Stomach (tissue), 4 donors: ENCODE data around the gene DIS3L2.

Source experiments
- EP300 ChIP-seq: sonication (generic); formaldehyde crosslinking; IDR thresholded peaks from one replicate; pipeline ENCODE4 v1.6.1; 2017; ENCODE audit warnings: antibody characterized with exemption
- TF ChIP-seq, protein P1 (sequence below), 7 experiments: fragments of 450-650 bp in 4 of 7; fragments of 200-600 bp in 3 of 7; sonication (generic) in 3 of 7; IDR thresholded peaks; one replicate each; pipeline ENCODE4 v1.5.1; 2016 to 2019; ENCODE audit warnings: antibody characterized with exemption in 7 of 7, control low read depth in 2 of 7, mild to moderate bottlenecking in 1 of 7

DNA sequence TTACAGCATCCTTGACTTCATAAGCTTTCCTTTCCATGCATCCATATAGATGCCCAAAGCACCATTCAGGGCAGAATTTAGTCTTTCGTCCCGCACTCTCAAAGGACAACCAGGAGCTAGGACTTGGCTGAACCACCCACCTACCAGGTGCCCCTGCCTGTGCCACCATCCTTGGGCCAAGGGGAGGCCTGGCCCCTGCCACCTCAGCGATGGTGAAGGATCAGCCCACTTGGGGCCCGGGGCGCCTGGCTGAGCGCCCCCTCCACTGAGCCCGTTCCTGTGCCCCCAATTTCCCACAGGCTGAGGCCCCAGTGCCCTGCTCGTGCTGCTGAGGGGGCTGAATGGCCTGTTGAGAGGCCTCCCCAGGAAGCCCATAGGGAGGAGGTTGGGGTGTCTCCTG lies 383.7 kb downstream of the DIS3L2 start:
- TF ChIP-seq EP300: no peak
- TF ChIP-seq, protein P1, sequence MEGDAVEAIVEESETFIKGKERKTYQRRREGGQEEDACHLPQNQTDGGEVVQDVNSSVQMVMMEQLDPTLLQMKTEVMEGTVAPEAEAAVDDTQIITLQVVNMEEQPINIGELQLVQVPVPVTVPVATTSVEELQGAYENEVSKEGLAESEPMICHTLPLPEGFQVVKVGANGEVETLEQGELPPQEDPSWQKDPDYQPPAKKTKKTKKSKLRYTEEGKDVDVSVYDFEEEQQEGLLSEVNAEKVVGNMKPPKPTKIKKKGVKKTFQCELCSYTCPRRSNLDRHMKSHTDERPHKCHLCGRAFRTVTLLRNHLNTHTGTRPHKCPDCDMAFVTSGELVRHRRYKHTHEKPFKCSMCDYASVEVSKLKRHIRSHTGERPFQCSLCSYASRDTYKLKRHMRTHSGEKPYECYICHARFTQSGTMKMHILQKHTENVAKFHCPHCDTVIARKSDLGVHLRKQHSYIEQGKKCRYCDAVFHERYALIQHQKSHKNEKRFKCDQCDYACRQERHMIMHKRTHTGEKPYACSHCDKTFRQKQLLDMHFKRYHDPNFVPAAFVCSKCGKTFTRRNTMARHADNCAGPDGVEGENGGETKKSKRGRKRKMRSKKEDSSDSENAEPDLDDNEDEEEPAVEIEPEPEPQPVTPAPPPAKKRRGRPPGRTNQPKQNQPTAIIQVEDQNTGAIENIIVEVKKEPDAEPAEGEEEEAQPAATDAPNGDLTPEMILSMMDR (IDR thresholded peaks at IDR 0.05): no peak
